ENCODE measurements around the gene ABR.

ABR gene

GRCh38 chr17:1179818-1180742, at the start of gene ABR:
Gene ABR (minus strand): TSS chr17:1179981. CDS start chr17:1179727, 254 bp downstream.
- peak in 1 of 2 donors; percentile 30 for DNase-seq

- DNase-seq = peak in 1 of 2 donors; percentile 36
These were observed 49.6 kb upstream of the ABR start for GRCh38 chr17:1229349-1229899.

GRCh38 chr17:1228781-1229348, 49.1 kb upstream of the ABR start:
- DNase-seq = no peak

- DNase-seq = no peak
These were observed 48.4 kb upstream of the ABR start for GRCh38 chr17:1227917-1228780.

GRCh38 chr17:1227365-1227764, 47.6 kb upstream of the ABR start:
- DNase-seq = no peak

GRCh38 chr17:1226308-1226707, 46.5 kb upstream of the ABR start:
- DNase-seq = no peak

- no peak for DNase-seq
These were observed 44.5 kb upstream of the ABR start for GRCh38 chr17:1224330-1224729.

- no peak for DNase-seq
These were observed 43.9 kb upstream of the ABR start for GRCh38 chr17:1223662-1224061.

GRCh38 chr17:1222321-1222720, 42.5 kb upstream of the ABR start:
- DNase-seq = no peak

- DNase-seq = no peak
These were observed 41.4 kb upstream of the ABR start for GRCh38 chr17:1221209-1221608.

GRCh38 chr17:1220346-1220745, 40.6 kb upstream of the ABR start:
- no peak for DNase-seq

GRCh38 chr17:1217089-1217385, 37.3 kb upstream of the ABR start:
- DNase-seq = no peak

- DNase-seq = no peak
These were observed 36.7 kb upstream of the ABR start for GRCh38 chr17:1216217-1217088.

- DNase-seq = no peak
These were observed 33.2 kb upstream of the ABR start for GRCh38 chr17:1212946-1213345.

- DNase-seq = no peak
These were observed 31.5 kb upstream of the ABR start for GRCh38 chr17:1211287-1211686.

- DNase-seq = no peak
These were observed 29.2 kb upstream of the ABR start for GRCh38 chr17:1208966-1209365.

- no peak for DNase-seq
These were observed 26.4 kb upstream of the ABR start for GRCh38 chr17:1206026-1206777.

GRCh38 chr17:1203967-1204291, 24.1 kb upstream of the ABR start:
- DNase-seq = no peak

GRCh38 chr17:1203111-1203966, 23.6 kb upstream of the ABR start:
- DNase-seq = no peak

- no peak for DNase-seq
These were observed 22.5 kb upstream of the ABR start for GRCh38 chr17:1202291-1202690.
